ENCODE measurements around the gene COPG1. TPM values are rescaled to one million over a fixed set of nuclear protein-coding genes. Genes with fewer than 3 reads are reported as not detected.

The COPG1 gene
- total and polyA plus RNA-seq, 9 of the 15 experiments (the other 6 are each of a cell fraction or from before 2014, with no cell fraction given) = 40.3 to 105 (median 62.4) TPM

DNA sequence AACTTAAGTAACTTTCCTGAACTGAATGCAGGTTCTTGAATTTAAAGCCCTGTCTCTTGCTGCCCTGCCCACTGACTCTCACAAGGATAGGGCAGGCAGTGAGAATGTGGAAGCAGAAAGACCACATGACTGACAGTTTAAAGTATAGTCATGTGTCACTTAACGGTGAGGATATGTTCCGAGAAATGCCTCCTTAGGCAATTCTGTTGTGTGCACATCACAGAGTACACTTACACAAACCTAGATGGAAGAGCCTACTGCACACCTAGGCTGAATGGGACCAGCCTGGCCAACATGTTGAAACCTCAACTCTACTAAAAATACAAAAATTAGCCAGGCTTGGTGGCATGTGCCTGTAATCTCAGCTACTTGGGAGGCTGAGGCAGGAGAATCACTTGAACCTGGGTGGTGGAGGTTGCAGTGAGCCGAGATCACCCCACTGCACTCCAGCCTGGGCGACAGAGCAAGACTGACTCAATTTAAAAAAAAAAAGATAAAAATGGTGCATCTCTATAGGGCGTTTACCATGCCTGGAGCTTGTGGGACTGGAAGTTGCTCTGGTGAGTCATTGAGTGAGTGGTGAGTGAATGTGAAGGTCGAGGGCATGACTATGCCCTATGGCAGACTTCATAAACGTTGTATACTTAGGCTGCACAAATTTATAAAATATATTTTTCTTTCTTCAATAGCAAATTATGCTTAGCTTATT lies 18.9 kb upstream of the COPG1 start (continued):
- TF ChIP-seq NFE2L1 (tag; IDR thresholded peaks at IDR 0.05; ENCODE audit: borderline replicate concordance, low read depth) (no peak), NEUROD1 (IDR thresholded peaks at IDR 0.05; ENCODE audit: borderline replicate concordance, low read depth, low read length, partially characterized antibody) (no peak), NR3C1 (CRISPR knock-in tag; IDR thresholded peaks at IDR 0.05) (no peak), SETDB1 (IDR thresholded peaks at IDR 0.05; ENCODE audit: low read length) (no peak), BRD9 (IDR thresholded peaks at IDR 0.05; ENCODE audit: low read depth, partially characterized antibody) (peak; percentile 45), ZNF133 (CRISPR knock-in tag; IDR thresholded peaks at IDR 0.05) (no peak), ZNF79 (CRISPR knock-in tag; IDR thresholded peaks at IDR 0.05; ENCODE audit: low read depth) (0 out of 2 replicates have a peak, but pooled peaks have one; percentile 5), ZNF347 (CRISPR knock-in tag; IDR thresholded peaks at IDR 0.05; ENCODE audit: low read depth) (no peak), EGR1 (conservative IDR thresholded peaks at IDR 0.05) (no peak), ZNF224 (CRISPR knock-in tag; IDR thresholded peaks at IDR 0.05) (no peak), KDM4B (IDR thresholded peaks at IDR 0.05; ENCODE audit: borderline replicate concordance in 2 of 2, low read depth in 1 of 2) (no peak)
- TF ChIP-seq, protein P1, sequence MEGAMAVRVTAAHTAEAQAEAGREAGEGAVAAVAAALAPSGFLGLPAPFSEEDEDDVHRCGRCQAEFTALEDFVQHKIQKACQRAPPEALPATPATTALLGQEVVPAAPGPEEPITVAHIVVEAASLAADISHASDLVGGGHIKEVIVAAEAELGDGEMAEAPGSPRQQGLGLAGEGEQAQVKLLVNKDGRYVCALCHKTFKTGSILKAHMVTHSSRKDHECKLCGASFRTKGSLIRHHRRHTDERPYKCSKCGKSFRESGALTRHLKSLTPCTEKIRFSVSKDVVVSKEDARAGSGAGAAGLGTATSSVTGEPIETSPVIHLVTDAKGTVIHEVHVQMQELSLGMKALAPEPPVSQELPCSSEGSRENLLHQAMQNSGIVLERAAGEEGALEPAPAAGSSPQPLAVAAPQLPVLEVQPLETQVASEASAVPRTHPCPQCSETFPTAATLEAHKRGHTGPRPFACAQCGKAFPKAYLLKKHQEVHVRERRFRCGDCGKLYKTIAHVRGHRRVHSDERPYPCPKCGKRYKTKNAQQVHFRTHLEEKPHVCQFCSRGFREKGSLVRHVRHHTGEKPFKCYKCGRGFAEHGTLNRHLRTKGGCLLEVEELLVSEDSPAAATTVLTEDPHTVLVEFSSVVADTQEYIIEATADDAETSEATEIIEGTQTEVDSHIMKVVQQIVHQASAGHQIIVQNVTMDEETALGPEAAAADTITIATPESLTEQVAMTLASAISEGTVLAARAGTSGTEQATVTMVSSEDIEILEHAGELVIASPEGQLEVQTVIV (CRISPR knock-in tag; IDR thresholded peaks at IDR 0.05; ENCODE audit: borderline replicate concordance) = no peak
- TF ChIP-seq, protein P2, sequence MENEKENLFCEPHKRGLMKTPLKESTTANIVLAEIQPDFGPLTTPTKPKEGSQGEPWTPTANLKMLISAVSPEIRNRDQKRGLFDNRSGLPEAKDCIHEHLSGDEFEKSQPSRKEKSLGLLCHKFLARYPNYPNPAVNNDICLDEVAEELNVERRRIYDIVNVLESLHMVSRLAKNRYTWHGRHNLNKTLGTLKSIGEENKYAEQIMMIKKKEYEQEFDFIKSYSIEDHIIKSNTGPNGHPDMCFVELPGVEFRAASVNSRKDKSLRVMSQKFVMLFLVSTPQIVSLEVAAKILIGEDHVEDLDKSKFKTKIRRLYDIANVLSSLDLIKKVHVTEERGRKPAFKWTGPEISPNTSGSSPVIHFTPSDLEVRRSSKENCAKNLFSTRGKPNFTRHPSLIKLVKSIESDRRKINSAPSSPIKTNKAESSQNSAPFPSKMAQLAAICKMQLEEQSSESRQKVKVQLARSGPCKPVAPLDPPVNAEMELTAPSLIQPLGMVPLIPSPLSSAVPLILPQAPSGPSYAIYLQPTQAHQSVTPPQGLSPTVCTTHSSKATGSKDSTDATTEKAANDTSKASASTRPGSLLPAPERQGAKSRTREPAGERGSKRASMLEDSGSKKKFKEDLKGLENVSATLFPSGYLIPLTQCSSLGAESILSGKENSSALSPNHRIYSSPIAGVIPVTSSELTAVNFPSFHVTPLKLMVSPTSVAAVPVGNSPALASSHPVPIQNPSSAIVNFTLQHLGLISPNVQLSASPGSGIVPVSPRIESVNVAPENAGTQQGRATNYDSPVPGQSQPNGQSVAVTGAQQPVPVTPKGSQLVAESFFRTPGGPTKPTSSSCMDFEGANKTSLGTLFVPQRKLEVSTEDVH (IDR thresholded peaks at IDR 0.05; ENCODE audit: low read depth, partially characterized antibody) = no peak
- TF ChIP-seq, protein P3, sequence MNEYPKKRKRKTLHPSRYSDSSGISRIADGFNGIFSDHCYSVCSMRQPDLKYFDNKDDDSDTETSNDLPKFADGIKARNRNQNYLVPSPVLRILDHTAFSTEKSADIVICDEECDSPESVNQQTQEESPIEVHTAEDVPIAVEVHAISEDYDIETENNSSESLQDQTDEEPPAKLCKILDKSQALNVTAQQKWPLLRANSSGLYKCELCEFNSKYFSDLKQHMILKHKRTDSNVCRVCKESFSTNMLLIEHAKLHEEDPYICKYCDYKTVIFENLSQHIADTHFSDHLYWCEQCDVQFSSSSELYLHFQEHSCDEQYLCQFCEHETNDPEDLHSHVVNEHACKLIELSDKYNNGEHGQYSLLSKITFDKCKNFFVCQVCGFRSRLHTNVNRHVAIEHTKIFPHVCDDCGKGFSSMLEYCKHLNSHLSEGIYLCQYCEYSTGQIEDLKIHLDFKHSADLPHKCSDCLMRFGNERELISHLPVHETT (CRISPR knock-in tag; conservative IDR thresholded peaks at IDR 0.05 in 1 of 2, IDR thresholded peaks at IDR 0.05 in 1 of 2) = peak in 1 of 2 experiments; percentile 51; a peak in 1 of 4 replicates
- TF ChIP-seq, protein P4, sequence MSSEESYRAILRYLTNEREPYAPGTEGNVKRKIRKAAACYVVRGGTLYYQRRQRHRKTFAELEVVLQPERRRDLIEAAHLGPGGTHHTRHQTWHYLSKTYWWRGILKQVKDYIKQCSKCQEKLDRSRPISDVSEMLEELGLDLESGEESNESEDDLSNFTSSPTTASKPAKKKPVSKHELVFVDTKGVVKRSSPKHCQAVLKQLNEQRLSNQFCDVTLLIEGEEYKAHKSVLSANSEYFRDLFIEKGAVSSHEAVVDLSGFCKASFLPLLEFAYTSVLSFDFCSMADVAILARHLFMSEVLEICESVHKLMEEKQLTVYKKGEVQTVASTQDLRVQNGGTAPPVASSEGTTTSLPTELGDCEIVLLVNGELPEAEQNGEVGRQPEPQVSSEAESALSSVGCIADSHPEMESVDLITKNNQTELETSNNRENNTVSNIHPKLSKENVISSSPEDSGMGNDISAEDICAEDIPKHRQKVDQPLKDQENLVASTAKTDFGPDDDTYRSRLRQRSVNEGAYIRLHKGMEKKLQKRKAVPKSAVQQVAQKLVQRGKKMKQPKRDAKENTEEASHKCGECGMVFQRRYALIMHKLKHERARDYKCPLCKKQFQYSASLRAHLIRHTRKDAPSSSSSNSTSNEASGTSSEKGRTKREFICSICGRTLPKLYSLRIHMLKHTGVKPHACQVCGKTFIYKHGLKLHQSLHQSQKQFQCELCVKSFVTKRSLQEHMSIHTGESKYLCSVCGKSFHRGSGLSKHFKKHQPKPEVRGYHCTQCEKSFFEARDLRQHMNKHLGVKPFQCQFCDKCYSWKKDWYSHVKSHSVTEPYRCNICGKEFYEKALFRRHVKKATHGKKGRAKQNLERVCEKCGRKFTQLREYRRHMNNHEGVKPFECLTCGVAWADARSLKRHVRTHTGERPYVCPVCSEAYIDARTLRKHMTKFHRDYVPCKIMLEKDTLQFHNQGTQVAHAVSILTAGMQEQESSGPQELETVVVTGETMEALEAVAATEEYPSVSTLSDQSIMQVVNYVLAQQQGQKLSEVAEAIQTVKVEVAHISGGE (CRISPR knock-in tag; IDR thresholded peaks at IDR 0.05) = 0 out of 6 replicates have a peak, but pooled peaks of 1 of the 3 experiments have one; percentile 41

All from K562 (cell line).